ENCODE results near the gene PFKP.

The PFKP gene

DNA sequence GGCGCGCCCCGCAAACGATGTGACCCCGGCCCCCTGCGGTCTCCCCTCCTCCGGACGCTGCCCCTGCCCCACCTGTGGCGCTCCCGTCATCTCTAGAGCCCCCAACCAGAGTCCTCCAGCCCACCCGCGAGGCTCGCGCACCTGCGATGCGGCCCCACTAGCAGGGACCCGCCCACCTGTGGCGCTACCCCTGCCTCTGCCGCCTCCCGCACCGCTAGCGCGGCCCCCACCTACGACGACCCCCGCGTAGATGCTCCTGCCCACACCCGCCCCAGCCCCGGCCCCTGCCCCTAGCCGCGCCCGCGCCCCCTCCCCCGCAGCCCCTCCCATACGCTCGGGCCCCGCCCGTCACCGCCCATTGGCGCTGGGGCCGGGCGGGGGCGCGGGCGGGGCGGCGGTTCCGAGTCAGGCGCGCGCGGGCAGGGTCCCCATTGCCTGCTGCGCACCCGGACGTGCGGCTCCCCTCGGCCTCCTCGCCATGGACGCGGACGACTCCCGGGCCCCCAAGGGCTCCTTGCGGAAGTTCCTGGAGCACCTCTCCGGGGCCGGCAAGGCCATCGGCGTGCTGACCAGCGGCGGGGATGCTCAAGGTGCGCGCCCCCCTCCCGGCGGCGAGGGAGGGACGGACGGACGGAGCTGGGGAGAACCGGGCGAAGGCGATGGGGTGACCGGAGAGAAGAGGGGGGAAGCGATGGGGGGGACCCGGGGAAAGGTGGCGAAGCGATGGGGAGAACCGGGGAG, at the start of gene PFKP:
Gene PFKP (plus strand): TSS at position 431 of the 741 bp plus-strand sequence. CDS start 48 bp downstream, at position 479.
- peak; percentile 65 for DNase-seq

DNA sequence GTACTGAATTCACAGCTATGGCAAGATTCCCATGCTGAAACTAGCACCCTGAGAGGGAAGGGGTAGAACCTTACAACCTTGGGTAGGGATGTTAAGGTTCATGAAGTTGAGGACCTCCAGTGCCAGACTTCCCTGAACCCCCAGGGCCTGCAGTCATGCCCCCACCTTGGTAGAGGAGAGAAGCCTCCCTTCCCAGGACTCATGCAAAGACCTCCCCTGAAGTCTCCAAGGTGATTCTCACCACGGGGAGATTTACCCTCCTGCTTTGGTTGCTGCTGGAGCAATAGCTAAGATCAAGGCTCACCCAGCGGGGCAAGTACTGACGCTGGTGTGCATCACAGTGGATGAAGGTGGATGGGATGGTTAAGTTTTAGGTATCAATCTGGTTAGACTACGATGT, 49.1 kb upstream of the PFKP start:
- DNase-seq, result no peak

DNA sequence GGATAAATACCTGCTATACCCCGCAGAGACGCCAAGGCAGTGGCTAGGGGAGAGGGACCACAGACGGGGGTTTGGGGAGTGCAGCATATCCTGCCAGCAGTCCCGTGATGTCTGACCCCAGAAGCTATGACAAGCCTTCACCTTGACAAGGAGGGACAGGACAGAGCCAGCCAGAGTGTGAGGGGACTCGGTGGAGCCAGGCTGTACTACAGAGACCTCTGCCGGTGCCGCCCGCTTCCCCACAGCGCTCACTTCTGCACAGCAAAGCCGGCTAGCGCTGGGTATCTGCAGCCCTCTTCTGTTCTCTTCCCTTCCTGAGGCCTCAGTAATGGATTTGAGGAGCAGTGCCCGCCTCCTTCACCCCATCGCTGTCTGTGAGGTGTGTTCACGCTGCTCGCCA, 47.0 kb upstream of the PFKP start:
- DNase-seq, result no peak

DNA sequence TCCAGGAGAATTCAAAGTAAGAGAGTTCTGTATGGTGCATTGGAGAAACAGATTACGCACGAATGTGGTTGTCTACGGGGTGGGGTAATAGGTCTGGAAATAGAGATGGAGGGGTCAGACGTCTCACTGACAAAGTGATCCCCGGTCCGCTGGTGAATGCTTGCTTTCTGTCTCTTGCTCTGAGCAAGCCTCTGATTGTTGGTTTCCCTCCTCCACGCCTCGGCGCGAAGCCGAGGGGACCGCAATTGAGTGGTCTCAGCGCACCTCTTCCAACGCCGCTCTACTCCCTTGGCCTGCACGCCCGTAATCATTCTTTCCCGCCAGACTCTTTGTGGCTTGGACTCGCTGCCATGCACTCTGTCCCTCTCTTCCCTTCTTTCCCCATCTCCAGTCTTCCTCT, 46.5 kb upstream of the PFKP start:
- no peak for DNase-seq

DNA sequence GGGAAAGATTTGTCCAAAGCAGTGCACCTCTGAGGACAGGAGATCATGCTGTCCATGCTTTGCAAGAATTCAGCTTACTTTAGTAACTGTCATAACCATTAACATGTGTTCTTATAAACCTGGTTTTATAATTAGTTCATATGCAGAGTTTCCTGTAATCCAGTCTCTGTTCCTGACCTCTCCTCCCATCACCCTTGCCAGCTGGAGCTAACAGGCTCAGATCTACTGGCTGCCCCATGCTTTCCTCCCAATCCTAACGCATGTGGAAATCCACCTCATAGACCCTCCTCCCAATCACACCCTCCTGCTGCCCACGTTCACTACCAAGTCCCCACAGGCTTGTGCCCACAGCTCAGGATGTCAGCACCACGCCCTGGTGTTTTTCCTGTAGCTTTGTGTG, 45.3 kb upstream of the PFKP start:
- DNase-seq, result no peak

DNA sequence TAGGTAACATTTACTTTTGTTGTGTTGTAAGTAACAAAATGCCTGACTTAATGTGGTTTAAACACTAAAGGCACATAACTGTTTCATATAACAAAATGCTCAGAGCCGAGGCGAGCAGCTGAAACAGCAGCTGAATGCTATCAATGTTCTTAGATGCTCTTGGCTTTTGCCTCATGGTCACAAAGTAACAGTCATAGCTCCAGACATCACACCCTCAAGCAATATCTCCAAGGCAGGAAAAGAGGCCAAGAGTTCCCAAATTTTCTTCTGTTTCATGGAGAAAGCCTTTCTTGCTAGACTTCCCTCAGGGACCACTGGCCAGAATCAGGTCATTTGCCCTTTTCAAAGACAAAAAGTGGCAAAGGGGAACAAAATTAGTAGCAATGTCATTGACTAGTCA, 43.5 kb upstream of the PFKP start:
- no peak for DNase-seq

DNA sequence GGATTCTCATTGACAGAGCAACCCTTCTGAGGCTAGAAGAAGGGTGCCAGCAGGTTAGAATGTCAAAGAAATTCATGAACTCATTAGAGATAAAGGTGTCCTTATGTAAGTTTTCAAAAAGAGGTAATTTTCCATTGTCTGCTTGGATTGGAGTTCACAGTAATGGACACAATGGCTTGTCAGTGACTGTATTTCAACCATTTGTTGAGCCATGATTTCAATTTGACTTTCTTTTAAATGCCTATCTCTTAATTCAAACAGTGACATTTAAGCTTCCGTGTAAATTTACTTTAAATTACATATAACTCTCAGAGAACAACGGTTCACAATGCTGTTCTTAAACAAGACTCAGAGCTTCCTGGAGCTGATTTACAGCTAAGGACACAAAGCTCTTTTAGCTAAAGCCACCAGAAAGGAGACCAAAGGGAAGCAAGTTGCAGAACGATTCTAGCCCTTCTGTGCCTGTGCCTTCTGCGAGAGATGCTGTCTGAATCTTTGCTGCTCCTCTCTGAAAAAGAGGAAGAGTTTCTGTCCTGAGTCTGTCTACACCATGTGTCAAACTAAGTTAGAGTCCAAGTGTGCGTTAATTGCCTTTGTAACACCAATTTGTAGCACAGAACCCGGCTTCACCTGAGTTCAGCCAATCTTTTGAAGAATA, 42.2 kb upstream of the PFKP start:
- DNase-seq, result no peak

DNA sequence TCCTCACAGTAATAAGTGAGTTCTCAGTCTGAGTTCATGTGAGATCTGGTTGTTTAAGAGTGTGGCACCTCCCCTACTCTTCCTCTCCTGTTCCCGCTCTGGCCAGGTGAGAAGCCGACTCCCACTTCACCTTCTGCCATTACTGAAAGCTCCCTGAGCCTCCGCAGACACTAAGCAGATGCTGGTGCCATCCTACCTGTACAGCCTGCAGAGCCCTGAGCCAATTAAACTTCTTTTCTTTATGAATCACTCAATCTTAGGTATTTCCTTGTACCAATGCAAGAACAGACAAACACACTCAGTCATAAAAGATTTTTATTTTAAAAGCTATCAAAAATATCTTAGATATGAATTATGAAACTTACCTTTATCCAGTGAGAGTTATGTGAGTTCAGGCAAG, 39.5 kb upstream of the PFKP start:
- DNase-seq, result no peak

DNA sequence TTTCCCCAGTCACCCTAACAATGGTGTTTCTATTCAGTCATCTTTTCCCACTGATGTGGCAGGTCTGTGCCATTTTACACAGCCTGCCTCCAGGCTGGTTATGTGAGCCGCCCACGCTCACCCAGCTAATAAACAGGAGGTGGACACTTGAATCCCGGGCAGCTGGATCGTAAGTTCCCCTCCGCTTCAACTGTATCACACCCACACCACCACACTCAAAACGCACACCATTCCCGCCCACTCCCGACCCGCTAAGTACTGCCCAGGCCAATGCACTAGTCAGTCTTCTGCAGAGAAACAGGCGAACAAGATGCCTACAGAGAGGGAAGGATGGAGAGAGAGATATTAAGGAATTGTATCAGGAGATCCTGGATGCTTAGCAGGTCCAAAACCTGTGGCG, 38.9 kb upstream of the PFKP start:
- DNase-seq, result no peak

DNA sequence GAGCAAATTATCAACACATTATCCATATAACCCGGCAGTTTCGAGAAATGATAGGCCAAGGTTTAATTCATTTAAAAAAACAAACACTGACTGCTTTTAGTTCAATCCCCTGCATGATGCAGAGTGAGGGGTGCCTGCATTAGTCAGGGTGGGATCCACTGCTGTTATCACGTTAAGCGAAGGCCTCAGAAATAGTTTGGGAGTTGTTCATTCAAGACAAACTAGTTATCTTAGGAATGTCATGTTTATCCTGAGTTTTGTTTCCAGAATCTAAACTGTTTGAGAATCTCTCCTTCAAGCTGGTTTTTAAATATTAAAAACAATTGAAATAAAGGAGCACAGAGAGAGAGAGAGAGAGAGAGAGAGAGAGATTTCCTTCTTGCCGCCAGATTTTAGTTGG, 36.6 kb upstream of the PFKP start:
- no peak for DNase-seq

DNA sequence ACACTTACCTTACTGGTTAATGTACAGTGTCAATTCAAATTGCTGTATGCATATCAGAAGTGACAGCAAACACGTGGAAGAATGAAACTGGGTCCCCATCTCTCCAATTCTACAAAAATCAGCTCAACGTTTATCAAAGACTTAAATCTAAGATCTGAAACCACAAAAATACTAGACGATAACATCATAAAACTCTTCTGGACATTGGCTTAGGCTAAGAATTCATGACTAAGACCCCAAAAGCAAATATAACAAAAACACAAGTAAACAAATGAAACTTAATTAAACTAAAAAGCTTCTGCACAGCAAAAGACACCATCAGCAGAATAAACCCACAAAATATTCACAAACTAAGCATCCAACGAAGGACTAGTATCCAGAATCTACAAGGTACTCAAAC, 35.9 kb upstream of the PFKP start:
- DNase-seq, result no peak

DNA sequence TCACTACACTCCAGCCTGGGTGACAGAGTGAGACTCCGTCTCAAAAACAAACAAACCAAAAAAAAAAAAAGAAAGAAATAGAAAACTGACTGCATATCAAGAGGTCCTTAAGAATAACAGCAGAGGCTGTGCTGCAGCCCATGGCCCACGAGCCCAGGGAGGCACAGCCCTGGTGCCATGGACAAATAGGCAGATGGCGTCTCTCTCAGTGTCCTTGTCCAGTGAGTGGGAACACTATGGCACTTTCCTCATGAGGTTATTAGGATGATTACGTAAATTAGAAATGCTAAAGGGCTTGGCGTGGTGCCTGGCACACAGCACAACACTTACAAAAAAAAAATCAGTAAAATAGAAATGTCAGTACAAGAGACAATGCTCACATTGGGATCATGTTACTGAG, 33.4 kb upstream of the PFKP start:
- DNase-seq, result no peak

DNA sequence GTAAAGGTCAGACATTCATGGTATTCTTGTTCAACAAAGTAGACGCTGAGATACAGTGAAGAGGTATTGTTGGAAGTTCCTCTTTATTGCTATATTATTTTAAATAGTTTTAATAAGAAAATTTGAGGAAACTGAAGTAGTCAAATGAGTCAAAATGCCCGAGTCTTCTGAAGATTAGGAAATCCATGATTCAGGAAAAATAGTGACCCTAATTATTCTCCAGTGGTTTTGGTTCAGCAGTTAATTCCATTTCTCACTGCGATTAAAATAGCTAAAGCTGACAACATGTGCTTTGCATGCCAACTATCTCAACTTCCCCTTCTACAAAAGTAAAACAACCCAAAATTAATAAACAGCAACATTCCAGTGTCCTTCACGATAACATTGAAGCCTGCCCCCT, 32.7 kb upstream of the PFKP start:
- no peak for DNase-seq

DNA sequence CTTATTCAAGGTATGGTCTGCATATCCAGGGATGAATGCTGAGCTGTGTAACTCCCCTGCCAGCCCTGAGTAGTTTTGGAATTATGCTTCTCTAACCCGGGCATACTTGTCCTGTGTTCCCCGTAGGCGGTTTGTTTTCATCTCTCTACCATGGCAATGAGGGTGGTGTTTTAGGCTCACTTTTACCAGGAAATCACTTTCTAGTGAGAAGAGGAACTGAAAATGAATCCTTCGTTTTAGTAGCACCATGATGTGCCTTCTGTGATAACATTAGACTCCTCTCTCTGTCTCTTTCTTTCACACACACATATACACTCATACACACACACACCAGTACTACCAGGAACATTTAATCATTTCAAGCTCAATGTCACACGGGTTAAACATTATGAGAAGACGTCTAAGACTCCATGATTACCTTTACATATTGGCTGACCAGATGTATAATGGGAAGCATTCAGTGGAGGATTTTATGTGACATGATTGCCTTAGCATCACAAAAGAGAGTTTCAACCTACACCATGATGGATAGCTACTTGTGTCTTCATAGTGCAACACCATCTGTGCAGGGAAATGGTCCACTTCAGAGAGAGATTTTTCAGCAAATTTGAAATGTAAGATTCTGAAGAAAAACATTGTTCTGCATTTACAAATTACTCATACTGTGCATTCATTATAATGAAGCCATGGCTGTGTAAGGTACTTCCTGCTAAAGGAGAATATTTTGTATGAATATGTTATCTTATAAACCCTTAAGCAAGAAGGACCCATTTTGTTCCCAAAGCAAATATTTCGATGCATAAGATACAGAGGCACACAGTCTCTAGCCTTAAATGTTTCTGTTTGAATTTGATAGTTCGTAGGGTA, 31.0 kb upstream of the PFKP start:
- no peak for DNase-seq

DNA sequence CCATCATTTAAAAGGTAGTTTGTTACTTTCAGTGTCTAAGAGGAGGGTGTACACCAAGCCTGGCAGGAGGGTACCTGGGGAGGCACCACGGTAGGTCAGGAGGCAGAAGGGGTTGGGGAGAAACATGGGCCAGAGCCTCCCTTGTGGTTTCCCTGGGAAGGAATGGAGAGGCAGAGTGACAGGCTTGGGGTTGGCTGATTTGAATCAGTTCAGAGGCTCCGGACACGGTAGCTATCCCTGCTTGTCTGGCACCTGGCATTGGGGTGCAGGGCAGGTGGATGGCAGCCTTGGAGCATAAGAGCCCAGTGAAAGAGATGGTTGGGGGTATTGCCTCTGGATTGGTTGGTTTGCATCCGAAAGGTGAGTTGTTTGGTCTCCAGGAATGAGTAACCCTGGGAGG, 30.2 kb upstream of the PFKP start:
- DNase-seq, result no peak

DNA sequence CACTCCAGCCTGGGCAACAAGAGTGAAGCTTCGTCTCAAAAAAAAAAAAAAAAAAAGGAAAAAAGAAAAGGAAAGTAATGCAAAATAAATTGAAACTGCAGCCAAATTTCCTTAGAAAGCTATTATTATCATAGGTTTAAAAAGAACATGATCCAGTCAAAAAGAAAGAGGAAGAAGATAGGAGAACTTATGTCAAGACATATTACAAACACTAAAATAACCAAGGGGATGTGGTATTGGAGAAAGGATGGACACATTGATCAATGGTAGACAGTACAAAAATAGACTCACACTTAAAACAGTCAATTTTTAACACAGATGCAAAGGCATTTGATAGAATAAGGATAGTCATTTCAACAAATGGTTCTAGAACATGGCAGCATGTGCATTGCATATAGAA, 27.3 kb upstream of the PFKP start:
- DNase-seq, result no peak

DNA sequence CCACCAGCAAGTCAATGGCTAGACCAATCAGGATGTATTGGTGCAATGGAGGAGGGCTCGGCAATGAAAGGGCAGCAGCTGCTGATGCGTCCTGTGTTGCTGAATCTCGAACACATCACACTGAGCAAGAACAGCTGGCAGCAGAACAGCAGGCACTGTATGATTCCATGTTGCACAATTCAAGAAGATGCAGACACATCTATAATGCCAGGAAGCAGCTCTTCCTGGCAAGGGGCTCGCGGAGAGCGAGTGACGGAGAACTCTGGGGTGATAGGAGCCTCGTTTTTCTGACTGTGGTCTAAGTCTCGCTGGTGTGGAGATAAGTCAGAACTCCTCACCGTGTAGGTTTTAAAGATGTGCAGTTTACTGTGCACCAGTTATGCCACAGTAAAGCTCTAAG, 24.8 kb upstream of the PFKP start:
- DNase-seq, result no peak

DNA sequence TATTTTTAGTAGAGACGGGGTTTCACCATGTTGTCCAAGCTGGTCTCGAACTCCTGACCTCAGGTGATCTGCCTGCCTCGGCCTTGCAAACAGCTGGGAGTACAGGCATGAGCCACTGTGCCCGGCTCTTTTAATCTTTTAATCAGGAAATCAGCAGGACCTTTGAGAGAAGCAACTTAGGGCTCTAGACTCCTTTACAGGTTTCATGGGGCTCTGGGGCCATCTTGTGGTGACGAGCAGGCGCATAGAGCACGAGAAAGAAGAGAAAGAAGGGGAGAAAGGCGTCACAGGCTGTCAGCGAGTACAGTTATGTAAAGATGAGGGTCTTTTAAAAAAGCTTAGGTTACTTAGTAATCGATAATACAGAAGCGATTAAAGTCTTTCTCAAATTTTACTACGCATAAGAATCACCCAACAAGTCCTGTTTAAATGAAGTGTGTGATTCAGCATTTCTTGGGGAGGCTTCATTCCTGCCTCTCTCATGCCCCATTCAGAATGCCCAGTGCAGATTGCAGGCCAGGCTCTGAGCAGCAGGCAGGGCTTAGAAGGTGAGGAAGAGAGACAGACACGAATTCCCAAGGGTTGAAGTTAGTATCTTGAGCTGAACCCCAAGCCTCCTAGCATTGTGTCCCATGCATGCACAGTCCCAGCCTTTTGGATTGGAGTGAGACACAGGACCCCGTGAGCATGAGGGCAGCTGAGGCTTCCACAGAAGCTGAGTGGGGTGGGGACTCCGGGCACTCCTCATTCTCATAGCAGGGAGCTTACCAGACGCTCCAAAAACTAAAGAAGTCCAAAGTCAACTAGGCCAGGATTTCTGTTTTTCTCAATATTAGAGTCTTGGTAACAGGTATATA, 23.6 kb upstream of the PFKP start:
- DNase-seq, result peak; percentile 41

DNA sequence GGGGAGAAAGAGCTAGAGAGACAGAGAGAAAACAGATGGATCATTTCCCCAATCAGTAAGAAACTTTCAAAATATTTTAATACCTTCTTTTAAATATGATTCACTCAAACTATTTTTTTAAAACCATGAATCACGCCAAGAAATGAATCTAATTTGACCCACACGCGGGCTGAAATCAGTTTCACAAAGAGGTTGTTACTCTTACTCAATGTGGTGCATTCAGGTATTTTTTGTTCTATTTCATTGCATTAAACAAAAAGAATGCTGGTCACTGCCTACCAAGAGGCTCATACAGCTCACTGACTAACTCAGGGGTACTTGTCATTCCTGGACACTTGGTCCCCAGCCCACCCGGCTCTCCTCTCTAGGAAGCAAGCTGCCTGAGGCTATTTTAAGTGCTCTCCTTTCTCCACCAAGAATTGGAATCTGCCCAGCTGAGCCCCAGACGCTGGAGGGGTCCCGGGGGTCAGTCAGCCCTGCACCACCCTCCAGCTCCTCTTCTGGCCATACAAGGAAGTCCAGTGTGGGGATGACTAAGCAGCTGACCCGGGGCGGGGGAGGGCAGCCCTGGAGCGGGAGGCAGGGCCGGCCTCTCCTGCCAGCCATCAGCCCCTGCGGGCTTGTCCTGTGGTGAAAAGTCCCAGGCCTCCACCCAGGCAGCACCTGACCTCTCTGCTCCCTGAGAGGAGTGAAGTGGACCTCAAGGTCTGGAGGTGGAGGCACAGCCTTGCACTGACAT, 21.7 kb upstream of the PFKP start:
- DNase-seq, result no peak

DNA sequence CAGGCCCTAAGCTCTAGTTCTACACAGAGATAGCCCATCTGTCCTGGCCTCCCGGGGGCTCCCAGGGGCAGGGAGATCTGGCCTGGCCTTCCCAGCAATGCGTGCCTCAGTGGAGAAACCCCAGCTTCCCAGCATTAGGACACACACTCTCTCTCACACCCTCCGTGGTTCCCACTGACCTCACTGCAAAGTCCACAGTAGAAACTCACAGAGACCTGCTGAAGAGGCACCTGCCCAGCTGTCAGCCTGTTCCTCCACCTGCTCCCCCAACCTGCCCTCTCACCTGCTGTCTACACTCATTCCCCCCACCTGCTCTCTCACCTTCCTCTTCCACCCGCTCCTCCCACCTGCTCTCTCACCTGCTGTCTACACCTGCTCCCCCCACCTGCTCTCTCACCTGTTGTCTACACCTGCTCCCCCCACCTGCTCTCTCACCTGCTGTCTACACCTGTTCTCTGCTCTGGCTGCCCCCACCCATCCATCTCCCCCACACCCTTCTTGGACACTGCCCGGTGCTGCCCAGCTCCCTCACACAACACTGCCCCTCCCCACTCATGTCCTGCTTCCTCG, 21.1 kb upstream of the PFKP start:
- no peak for DNase-seq

DNA sequence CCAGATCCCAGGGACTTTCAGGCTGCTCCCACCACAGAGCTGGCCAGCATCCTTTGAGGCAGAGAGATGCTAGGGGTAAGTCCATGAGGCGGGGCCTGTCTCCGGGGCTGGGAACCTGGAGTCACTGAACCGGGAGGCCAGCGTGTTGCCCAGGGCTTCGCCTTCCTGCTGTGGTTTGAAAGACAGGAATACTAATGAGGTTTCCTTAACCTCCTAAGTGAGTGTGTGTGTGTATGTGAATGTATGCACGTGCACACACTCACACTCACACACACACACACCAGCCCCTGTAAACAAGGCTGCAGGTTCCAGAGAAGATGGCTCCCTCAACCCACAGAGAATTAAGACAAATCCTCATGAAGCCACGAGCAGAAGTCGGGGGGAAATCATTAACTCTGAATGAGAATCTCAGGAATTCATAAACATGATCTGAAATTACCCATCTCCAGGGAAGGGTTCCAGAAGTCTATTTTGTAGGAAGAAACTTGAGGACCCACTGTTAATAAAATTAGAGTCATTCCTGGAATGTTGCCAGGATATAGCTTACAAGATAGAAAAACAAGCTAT, 20.3 kb upstream of the PFKP start:
- no peak for DNase-seq

DNA sequence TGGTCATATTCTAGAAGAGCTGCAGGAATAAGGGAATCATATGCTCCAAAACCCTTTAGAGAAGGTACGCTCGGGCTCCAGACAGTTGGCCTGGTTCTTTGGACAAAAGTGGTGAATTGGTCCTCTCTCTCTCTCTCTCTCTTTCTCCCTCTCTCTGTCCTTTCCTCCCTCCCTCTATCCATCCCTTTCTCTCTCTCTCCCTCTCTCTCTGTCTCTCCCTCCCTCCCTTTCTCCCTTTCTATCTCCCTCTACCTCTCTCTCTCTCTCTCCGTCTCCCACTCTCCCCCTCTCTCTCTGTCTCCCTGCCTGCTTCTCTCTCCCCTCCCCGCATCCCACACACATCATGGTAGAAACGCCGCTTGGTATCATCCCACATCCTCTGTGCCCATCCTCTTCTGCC, 19.8 kb upstream of the PFKP start:
- DNase-seq, result no peak
